GM21737 (cell line): Measurements from ENCODE around the gene NUP107.
"Not testable (repeated sequence)": the region's sequence is repeated elsewhere in the genome, so short reads cannot be mapped to it uniquely, and the experiment has no call there.

ENCODE experiments used
- ATAC-seq: cut with Tn5 transposase; IDR thresholded peaks from one replicate; pipeline ENCODE4 v1.9.1; 2021; ENCODE audit warnings: mild to moderate bottlenecking, moderate library complexity; ENCODE audit not compliant: unreplicated experiment

Gene NUP107

GRCh38 chr12:68686595-68687521, at the start of gene NUP107:
Gene NUP107 (plus strand): TSS chr12:68686978. CDS start chr12:68687066, 88 bp downstream.
- peak; percentile 98 for ATAC-seq

GRCh38 chr12:68637439-68637838, 49.3 kb upstream of the NUP107 start:
- ATAC-seq: not testable (repeated sequence)

GRCh38 chr12:68638171-68638570, 48.6 kb upstream of the NUP107 start:
- ATAC-seq: no peak

GRCh38 chr12:68638721-68639395, 47.9 kb upstream of the NUP107 start:
- ATAC-seq: no peak

GRCh38 chr12:68639396-68639767, 47.4 kb upstream of the NUP107 start:
- no peak for ATAC-seq

- ATAC-seq: peak; percentile 88
These were observed 45.6 kb upstream of the NUP107 start for GRCh38 chr12:68641138-68641537.

GRCh38 chr12:68646484-68646883, 40.3 kb upstream of the NUP107 start:
- ATAC-seq: no peak

- no peak for ATAC-seq
These were observed 39.3 kb upstream of the NUP107 start for GRCh38 chr12:68647507-68647906.

GRCh38 chr12:68648179-68648578, 38.6 kb upstream of the NUP107 start:
- no peak for ATAC-seq

- no peak for ATAC-seq
These were observed 21.7 kb upstream of the NUP107 start for GRCh38 chr12:68665016-68665569.

GRCh38 chr12:68667291-68667690, 19.5 kb upstream of the NUP107 start:
- ATAC-seq: no peak

- ATAC-seq: no peak
These were observed 18.9 kb upstream of the NUP107 start for GRCh38 chr12:68667896-68668295.

GRCh38 chr12:68671179-68671578, 15.6 kb upstream of the NUP107 start:
- no peak for ATAC-seq

- no peak for ATAC-seq
These were observed 13.0 kb upstream of the NUP107 start for GRCh38 chr12:68673788-68674187.

- ATAC-seq: no peak
These were observed 12.4 kb upstream of the NUP107 start for GRCh38 chr12:68674376-68674775.

GRCh38 chr12:68675101-68675842, 11.5 kb upstream of the NUP107 start:
- no peak for ATAC-seq

GRCh38 chr12:68676854-68677253, 9.9 kb upstream of the NUP107 start:
- not testable (repeated sequence) for ATAC-seq

GRCh38 chr12:68686262-68686594, 550 bp upstream of the NUP107 start:
- ATAC-seq: no peak

GRCh38 chr12:68695454-68695853, 8.7 kb downstream of the NUP107 start:
- ATAC-seq: no peak

GRCh38 chr12:68699486-68699885, 12.7 kb downstream of the NUP107 start:
- no peak for ATAC-seq

GRCh38 chr12:68727776-68728175, 41.0 kb downstream of the NUP107 start:
- no peak for ATAC-seq
